HepG2 (cell line): ENCODE measurements around the gene GATM. TPM values are rescaled to one million over a fixed set of nuclear protein-coding genes. Genes with fewer than 3 reads are reported as not detected.

Experiments
- AHDC1 ChIP-seq: sonication (generic); formaldehyde crosslinking; IDR thresholded peaks from 2 replicates; pipeline ENCODE4 v1.5.1; 2020; ENCODE audit warnings: mild to moderate bottlenecking, missing genetic modification reagents, borderline replicate concordance
- EP300 ChIP-seq, 3 experiments: sonication (generic) in 1 of 3; formaldehyde crosslinking in 1 of 3; IDR thresholded peaks; 2 replicates each; pipeline versions ENCODE4 v1.5.1 to v1.6.1; 2011 to 2020; ENCODE audit warnings: low read depth in 2 of 3, low read length in 2 of 3, borderline replicate concordance in 1 of 3, improper control_type of control experiment in 1 of 3, mild to moderate bottlenecking in 1 of 3, missing genetic modification reagents in 1 of 3, moderate library complexity in 1 of 3
- SP4 ChIP-seq: sonication (generic); formaldehyde crosslinking; IDR thresholded peaks from 2 replicates; pipeline ENCODE4 v1.8.1; 2023; ENCODE audit warnings: mild to moderate bottlenecking, missing genetic modification reagents
- ZNF124 ChIP-seq: sonication (generic); formaldehyde crosslinking; IDR thresholded peaks from 2 replicates; pipeline ENCODE4 v1.4.0; 2020; ENCODE audit warnings: missing genetic modification reagents
- ZNF224 ChIP-seq: sonication (generic); formaldehyde crosslinking; IDR thresholded peaks from 2 replicates; pipeline ENCODE4 v1.5.0; 2020; ENCODE audit warnings: mild to moderate bottlenecking, missing genetic modification reagents
- polyA plus RNA-seq, 8 experiments: library from polyadenylated mRNA; depleted of rRNA in 3 of 8; stranded (reverse) in 7 of 8; unstranded in 1 of 8; fragments of >200 nt; fragmentation: Illumina TruSeq in 4 of 8; extraction: Trizol in 4 of 8; gene quantifications; 2 replicates each; pipeline versions ENCODE4 v1.2.1 to v1.2.3, GENCODE V29; 2011 to 2016; ENCODE audit warnings: low read depth in 4 of 8, missing spikeins in 1 of 8, mixed read lengths in 1 of 8; ENCODE audit not compliant: insufficient read depth in 1 of 8
- total RNA-seq, 5 experiments: library from RNA; depleted of rRNA; stranded (reverse); fragments of >200 nt; fragmentation: Illumina TruSeq; extraction: Trizol; gene quantifications; 2 replicates each; pipeline ENCODE4 v1.2.3, GENCODE V29; 2016; ENCODE audit warnings: low read depth in 1 of 5
- TF ChIP-seq, protein P1 (sequence below): sonication (generic); formaldehyde crosslinking; IDR thresholded peaks from 2 replicates; pipeline ENCODE4 v1.4.0; 2020; ENCODE audit warnings: missing genetic modification reagents, mild to moderate bottlenecking, borderline replicate concordance

Gene GATM
- total and polyA plus RNA-seq, 2 of the 13 experiments (the other 11 are each of a cell fraction or from before 2014, with no cell fraction given), result 2.1 to 16.8 TPM

GRCh38 chr15:45392584-45392855 is 14.2 kb upstream of the GATM start (continued):
- TF ChIP-seq AHDC1 (no peak), ZNF124 (CRISPR knock-in tag) (no peak), ZNF224 (CRISPR knock-in tag) (no peak), EP300 (IDR thresholded peaks at IDR 0.05; ENCODE audit: low read depth in 2 of 2, low read length in 2 of 2) (no peak), EP300 (CRISPR knock-in tag; IDR thresholded peaks at IDR 0.05; ENCODE audit: borderline replicate concordance) (no peak), SP4 (CRISPR knock-in tag) (no peak)
- TF ChIP-seq, protein P1, sequence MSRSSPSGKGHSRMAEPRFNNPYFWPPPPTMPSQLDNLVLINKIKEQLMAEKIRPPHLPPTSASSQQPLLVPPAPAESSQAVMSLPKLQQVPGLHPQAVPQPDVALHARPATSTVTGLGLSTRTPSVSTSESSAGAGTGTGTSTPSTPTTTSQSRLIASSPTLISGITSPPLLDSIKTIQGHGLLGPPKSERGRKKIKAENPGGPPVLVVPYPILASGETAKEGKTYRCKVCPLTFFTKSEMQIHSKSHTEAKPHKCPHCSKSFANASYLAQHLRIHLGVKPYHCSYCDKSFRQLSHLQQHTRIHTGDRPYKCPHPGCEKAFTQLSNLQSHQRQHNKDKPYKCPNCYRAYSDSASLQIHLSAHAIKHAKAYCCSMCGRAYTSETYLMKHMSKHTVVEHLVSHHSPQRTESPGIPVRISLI, result no peak
